Fibroblast of lung (primary cell): ENCODE results near the gene CLIC6. TPM values are rescaled to one million over a fixed set of nuclear protein-coding genes. Genes with fewer than 3 reads are reported as not detected.

Experiments
- DNase-seq, 2 donors: peaks; one replicate each; pipeline versions ENCODE4 v3.0.0 to v3.0.0-alpha.2; 2010; ENCODE audit warnings: low read depth in 2 of 2
- H2AFZ ChIP-seq: 2 replicates; pipeline ENCODE4 v1.5.1; 2012; ENCODE audit warnings: low read length, control low read depth, inconsistent platforms
- H3K27ac ChIP-seq: 2 replicates; pipeline ENCODE4 v1.5.1; 2011; ENCODE audit warnings: low read length, control low read depth; ENCODE audit not compliant: insufficient read depth
- H3K27me3 ChIP-seq: 2 replicates; pipeline ENCODE4 v1.5.1; 2011; ENCODE audit warnings: mild to moderate bottlenecking, low read length; ENCODE audit not compliant: control insufficient read depth, insufficient read depth
- H3K36me3 ChIP-seq: 2 replicates; pipeline ENCODE4 v1.5.1; 2011; ENCODE audit warnings: low read length; ENCODE audit not compliant: control insufficient read depth, insufficient read depth
- H3K4me1 ChIP-seq: 2 replicates; pipeline ENCODE4 v1.5.1; 2011; ENCODE audit warnings: low read length; ENCODE audit not compliant: control insufficient read depth, insufficient read depth; ENCODE audit errors: extremely low read depth
- H3K4me2 ChIP-seq: 2 replicates; pipeline ENCODE4 v1.5.1; 2011; ENCODE audit warnings: low read length, control low read depth; ENCODE audit not compliant: insufficient read depth; ENCODE audit errors: extremely low read depth
- H3K4me3 ChIP-seq, 4 experiments: fragments of 200-600 bp in 1 of 4; sonication (generic) in 1 of 4; replicated peaks in 1 of 4; 2 replicates each; pipeline ENCODE4 v1.5.1; 2011 to 2016; ENCODE audit warnings: low read length in 4 of 4, low read depth in 3 of 4, mild to moderate bottlenecking in 3 of 4, control low read depth in 2 of 4, inconsistent platforms in 1 of 4, mixed read lengths in 1 of 4; ENCODE audit not compliant: insufficient read depth in 1 of 4; ENCODE audit errors: control extremely low read depth in 1 of 4
- H3K79me2 ChIP-seq: 2 replicates; pipeline ENCODE4 v1.5.1; 2012; ENCODE audit warnings: mild to moderate bottlenecking, low read length, inconsistent platforms; ENCODE audit not compliant: control insufficient read depth, insufficient read depth
- H3K9ac ChIP-seq: 2 replicates; pipeline ENCODE4 v1.5.1; 2011; ENCODE audit warnings: mild to moderate bottlenecking, low read length, control low read depth; ENCODE audit not compliant: insufficient read depth
- H3K9me3 ChIP-seq: 2 replicates; pipeline ENCODE4 v1.5.1; 2012; ENCODE audit warnings: low read depth, low read length; ENCODE audit not compliant: control insufficient read depth, insufficient read depth
- H4K20me1 ChIP-seq: 2 replicates; pipeline ENCODE4 v1.5.1; 2011; ENCODE audit warnings: low read length; ENCODE audit not compliant: control insufficient read depth, insufficient read depth; ENCODE audit errors: extremely low read depth
- EZH2 ChIP-seq: IDR thresholded peaks from 2 replicates; pipeline ENCODE4 v1.5.1; 2012; ENCODE audit warnings: low read length, control low read depth, mild to moderate bottlenecking; ENCODE audit errors: missing control alignments
- polyA plus RNA-seq, 2 donors: library from polyadenylated mRNA; depleted of rRNA in 1 of 2; stranded (reverse) in 1 of 2; unstranded in 1 of 2; fragments of >200 nt; gene quantifications; 2 replicates each; pipeline ENCODE4 v1.2.1, GENCODE V29; 2011 to 2012; ENCODE audit warnings: missing spikeins in 1 of 2
- total RNA-seq: library from RNA; depleted of rRNA; stranded (reverse); fragments of >200 nt; gene quantifications from 2 replicates; pipeline ENCODE4 v1.2.1, GENCODE V29; 2014
- TF ChIP-seq, protein P1 (sequence below), 2 donors: IDR thresholded peaks in 1 of 2; conservative IDR thresholded peaks in 1 of 2; 1 replicate in 1 of 2; 2 replicates in 1 of 2; pipeline ENCODE4 v1.5.1; 2011 to 2012; ENCODE audit warnings: low read length in 2 of 2, control low read depth in 1 of 2, inconsistent platforms in 1 of 2, low read depth in 1 of 2, mild to moderate bottlenecking in 1 of 2

The CLIC6 gene
- total and polyA plus RNA-seq, 2 donors (not counting 1 experiment from before 2014, with no cell fraction given) = 2.0 to 5.3 TPM

DNA sequence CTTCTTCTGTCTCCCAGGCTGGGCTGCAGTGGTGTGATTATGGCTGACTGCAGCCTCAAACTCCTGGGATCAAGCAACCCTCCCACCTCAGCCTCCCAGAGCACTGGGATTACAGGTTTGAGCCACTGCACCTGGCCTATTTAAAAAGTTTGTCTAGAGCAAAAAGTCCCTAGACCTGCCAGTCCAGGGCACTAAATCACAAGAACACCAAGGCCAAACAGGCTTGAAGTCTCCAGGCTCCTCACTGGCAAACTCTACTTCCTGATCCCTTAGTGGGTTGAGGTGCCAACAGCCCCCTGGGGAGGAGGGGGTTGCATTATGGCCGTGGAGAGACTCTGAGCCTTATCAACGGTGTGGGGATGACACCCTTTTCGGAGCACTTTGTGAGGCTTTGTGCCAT lies 76.0 kb downstream of the CLIC6 start:
- Histone ChIP-seq H3K36me3 (no peaks in the 10 kb centered on the region), H3K4me1 (peaks cover 3% of the 10 kb centered on the region), H3K4me2 (no peak overlapping the region), H3K27ac (no peak overlapping the region), H3K27me3 (no peaks in the 10 kb centered on the region), H4K20me1 (no peaks in the 10 kb centered on the region), H2AFZ (no peak overlapping the region), H3K9ac (no peak overlapping the region), H3K79me2 (no peaks in the 10 kb centered on the region), H3K9me3 (no peaks in the 10 kb centered on the region), H3K4me3 (no peak overlapping the region)
- DNase-seq = no peak
- no peak for TF ChIP-seq EZH2
- TF ChIP-seq, protein P1, sequence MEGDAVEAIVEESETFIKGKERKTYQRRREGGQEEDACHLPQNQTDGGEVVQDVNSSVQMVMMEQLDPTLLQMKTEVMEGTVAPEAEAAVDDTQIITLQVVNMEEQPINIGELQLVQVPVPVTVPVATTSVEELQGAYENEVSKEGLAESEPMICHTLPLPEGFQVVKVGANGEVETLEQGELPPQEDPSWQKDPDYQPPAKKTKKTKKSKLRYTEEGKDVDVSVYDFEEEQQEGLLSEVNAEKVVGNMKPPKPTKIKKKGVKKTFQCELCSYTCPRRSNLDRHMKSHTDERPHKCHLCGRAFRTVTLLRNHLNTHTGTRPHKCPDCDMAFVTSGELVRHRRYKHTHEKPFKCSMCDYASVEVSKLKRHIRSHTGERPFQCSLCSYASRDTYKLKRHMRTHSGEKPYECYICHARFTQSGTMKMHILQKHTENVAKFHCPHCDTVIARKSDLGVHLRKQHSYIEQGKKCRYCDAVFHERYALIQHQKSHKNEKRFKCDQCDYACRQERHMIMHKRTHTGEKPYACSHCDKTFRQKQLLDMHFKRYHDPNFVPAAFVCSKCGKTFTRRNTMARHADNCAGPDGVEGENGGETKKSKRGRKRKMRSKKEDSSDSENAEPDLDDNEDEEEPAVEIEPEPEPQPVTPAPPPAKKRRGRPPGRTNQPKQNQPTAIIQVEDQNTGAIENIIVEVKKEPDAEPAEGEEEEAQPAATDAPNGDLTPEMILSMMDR (conservative IDR thresholded peaks at IDR 0.05 in 1 of 2, IDR thresholded peaks at IDR 0.05 in 1 of 2; ENCODE audit: low read depth in 1 of 2, low read length in 2 of 2) = no peak

- no peaks in the 10 kb centered on the region for H3K36me3 ChIP-seq
- peak overlapping the region; percentile 1 for H2AFZ ChIP-seq
- no peak overlapping the region for H3K9ac ChIP-seq
- peak overlapping the region in 1 of 4 experiments; percentile 4 for H3K4me3 ChIP-seq
- TF ChIP-seq, protein P1 (conservative IDR thresholded peaks at IDR 0.05 in 1 of 2, IDR thresholded peaks at IDR 0.05 in 1 of 2; ENCODE audit: low read depth in 1 of 2, low read length in 2 of 2) = peak; percentile 87 to 92
- no peak for TF ChIP-seq EZH2
- H3K27ac ChIP-seq = no peak overlapping the region
- DNase-seq = peak; percentile 72 to 90
- no peaks in the 10 kb centered on the region for H3K27me3 ChIP-seq
- no peak overlapping the region for H3K4me2 ChIP-seq
- H4K20me1 ChIP-seq = no peaks in the 10 kb centered on the region
- no peaks in the 10 kb centered on the region for H3K79me2 ChIP-seq
- H3K9me3 ChIP-seq = no peaks in the 10 kb centered on the region
- H3K4me1 ChIP-seq = peaks cover 3% of the 10 kb centered on the region
Measured at GRCh38 chr21:34745557-34746255, 76.9 kb downstream of the CLIC6 start.

DNA sequence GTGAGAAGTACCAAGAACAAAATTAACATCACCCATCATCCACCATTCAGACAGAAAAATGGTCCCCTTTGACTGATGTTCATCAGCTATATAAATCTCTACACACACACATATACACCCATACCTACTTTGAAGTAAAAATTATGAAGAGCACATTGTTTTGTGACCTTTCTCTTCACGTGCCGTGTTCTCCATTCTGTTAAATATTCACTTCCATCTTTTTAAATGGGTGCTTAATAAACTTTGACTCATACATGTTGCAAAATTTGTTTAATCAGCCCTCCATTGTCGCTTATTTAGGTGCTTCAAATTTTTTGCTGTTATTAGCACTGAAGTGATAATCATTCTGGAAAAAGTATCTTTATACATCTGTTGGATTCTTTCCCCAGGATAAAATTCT lies 80.1 kb downstream of the CLIC6 start:
- Histone ChIP-seq H3K4me3 (no peak overlapping the region), H3K27me3 (no peaks in the 10 kb centered on the region), H4K20me1 (no peaks in the 10 kb centered on the region), H3K27ac (no peak overlapping the region), H3K4me2 (no peak overlapping the region), H3K9ac (no peak overlapping the region), H3K9me3 (no peaks in the 10 kb centered on the region), H2AFZ (no peak overlapping the region), H3K4me1 (peaks cover 3% of the 10 kb centered on the region), H3K36me3 (no peaks in the 10 kb centered on the region), H3K79me2 (no peaks in the 10 kb centered on the region)
- TF ChIP-seq, protein P1 (conservative IDR thresholded peaks at IDR 0.05 in 1 of 2, IDR thresholded peaks at IDR 0.05 in 1 of 2; ENCODE audit: low read depth in 1 of 2, low read length in 2 of 2) = no peak
- TF ChIP-seq EZH2 = no peak
- no peak for DNase-seq
